Measurements from ENCODE around the gene F2RL2.

DNA sequence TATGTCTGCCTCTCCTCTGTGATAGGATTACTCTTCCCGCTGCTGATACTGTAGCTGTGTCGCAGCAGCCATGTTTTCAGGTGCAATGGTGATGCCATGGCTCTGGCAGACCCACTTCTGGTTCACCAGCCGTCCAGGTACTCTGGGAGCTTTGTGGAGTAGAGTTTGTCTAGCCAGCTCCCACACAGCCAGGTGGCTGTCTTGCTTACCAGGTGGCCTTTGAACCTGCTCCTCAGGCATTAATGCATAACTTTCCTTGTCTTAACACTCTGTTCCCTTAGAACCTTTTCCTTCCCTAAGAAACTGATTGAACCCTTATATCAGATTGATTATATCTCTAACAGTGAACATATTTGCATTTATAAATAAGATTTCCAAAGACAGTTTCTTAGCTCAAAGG, 42.2 kb downstream of the F2RL2 start:
- TF ChIP-seq, protein P1, sequence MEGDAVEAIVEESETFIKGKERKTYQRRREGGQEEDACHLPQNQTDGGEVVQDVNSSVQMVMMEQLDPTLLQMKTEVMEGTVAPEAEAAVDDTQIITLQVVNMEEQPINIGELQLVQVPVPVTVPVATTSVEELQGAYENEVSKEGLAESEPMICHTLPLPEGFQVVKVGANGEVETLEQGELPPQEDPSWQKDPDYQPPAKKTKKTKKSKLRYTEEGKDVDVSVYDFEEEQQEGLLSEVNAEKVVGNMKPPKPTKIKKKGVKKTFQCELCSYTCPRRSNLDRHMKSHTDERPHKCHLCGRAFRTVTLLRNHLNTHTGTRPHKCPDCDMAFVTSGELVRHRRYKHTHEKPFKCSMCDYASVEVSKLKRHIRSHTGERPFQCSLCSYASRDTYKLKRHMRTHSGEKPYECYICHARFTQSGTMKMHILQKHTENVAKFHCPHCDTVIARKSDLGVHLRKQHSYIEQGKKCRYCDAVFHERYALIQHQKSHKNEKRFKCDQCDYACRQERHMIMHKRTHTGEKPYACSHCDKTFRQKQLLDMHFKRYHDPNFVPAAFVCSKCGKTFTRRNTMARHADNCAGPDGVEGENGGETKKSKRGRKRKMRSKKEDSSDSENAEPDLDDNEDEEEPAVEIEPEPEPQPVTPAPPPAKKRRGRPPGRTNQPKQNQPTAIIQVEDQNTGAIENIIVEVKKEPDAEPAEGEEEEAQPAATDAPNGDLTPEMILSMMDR (IDR thresholded peaks at IDR 0.05 in 8 of 11, conservative IDR thresholded peaks at IDR 0.05 in 3 of 11), result no peak
- TF ChIP-seq POLR2AphosphoS5 (IDR thresholded peaks at IDR 0.05) (no peak), POLR2A (IDR thresholded peaks at IDR 0.05) (no peak)

Data from spleen (tissue), 7 donors.